GM19455 (cell line): ENCODE results near the gene ESRP2.

ENCODE experiments used
- ATAC-seq: cut with Tn5 transposase; IDR thresholded peaks from one replicate; pipeline ENCODE4 v1.9.1; 2021; ENCODE audit not compliant: unreplicated experiment

The ESRP2 gene

DNA sequence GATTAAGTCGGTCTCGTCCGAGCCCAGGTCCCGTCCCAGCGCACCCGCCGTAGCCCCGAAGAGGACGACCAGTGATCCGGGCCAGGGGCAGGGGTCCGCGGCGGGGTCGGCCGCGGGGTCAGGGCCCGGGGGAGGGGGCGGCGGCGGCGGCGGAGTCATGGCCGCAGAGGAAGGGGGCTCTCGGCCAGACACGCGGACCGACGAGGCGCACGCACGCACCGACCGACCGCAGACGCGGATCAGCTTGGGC is at the start of gene ESRP2:
Gene ESRP2 (minus strand): TSS at position 241 of the 250 bp plus-strand sequence. CDS start 82 bp downstream, at position 159.
- no peak for ATAC-seq

- ATAC-seq, result no peak
These were observed 49.8 kb upstream of the ESRP2 start for GRCh38 chr16:68285683-68286082.

GRCh38 chr16:68284847-68285246 is 48.9 kb upstream of the ESRP2 start:
- ATAC-seq, result no peak

DNA sequence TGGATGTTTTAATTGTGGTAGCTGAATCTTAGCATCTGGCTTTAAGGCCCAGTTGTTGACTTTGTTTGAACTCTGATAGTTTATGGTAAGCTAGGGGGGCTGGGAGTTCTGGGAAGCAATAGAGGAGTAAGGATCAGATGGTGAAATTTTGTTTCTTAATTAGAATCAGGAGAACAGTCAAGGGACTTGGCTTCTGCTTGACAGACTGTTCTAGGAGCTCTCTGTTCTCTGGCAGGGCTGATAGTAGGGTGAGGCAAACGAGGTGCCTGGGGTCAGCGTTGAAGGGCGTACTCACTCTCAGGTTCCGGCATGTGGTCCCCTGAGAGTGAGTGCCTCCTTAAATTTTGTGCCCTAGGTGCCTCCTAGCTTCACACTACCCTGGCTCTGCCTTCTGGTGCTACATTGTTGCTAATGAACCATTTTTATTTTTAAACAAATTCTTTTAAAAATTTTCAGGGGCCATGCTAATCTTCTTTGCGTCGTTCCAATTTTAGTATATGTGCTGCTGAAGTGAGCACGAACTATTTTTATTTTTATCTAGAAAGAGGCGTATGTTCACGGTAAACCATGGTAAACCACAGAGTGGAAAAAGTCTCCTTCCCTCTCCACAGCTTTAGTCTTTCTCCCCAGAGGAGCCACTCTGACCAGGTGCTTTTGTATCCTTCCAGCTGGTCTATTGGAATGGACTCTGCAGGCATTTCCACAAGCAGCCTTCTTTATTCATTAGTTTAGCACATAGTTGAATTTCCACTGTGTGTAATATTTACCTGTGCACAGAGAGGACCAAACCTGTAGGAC is 48.1 kb upstream of the ESRP2 start:
- ATAC-seq, result no peak

DNA sequence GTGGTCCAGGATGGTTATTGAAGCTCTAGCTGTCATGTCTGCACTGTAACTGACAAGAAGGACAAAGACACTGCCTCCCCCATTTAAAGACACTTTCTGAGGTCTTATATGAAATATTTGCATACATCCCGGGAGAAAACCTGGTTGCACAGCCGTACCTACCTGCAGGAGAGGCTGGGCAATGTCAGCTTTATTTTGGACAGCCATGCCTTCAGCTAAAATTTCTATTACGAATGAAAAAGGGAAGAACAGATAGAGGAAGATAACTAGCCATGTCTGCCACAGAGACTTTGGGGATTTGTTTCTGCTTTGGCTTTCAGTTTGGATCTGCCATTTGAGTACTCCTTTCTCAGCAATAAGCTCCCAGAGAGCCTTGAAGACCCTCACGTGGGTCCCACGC is 47.4 kb upstream of the ESRP2 start:
- no peak for ATAC-seq

- ATAC-seq, result no peak
These were observed 46.1 kb upstream of the ESRP2 start for GRCh38 chr16:68282064-68282452.

DNA sequence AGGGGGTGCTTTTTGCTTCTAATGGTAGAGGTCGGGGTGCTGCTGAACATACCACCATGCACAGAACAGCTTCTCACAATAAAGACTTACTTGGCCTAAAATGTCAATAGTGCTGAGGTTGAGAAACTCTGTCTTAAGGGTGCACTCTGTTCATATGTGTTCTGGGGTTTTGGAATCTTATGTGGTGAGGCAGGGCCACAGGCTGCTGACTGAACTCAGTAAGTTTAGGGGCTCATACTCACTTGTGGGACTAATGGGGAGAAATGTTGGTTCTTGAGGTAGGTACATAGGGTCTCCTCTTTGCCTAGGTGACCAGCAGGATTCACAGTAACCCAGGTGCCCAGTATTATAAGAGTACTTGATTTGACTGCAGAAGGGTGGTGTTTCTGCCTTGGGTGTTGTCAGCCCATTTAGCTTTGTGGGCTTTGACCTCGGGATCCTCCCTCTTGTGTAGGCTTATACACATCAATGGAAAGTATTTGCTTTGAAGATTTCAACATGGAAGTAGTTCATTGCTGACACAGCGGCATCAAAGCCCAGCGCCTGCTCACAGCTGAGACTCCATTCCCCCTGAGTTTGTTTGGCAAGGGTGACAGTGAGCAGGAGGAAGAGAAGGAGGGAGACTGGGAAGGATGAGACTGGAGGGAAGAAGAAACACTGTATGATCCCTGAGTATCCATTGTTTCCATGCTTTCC is 45.6 kb upstream of the ESRP2 start:
- ATAC-seq, result no peak

DNA sequence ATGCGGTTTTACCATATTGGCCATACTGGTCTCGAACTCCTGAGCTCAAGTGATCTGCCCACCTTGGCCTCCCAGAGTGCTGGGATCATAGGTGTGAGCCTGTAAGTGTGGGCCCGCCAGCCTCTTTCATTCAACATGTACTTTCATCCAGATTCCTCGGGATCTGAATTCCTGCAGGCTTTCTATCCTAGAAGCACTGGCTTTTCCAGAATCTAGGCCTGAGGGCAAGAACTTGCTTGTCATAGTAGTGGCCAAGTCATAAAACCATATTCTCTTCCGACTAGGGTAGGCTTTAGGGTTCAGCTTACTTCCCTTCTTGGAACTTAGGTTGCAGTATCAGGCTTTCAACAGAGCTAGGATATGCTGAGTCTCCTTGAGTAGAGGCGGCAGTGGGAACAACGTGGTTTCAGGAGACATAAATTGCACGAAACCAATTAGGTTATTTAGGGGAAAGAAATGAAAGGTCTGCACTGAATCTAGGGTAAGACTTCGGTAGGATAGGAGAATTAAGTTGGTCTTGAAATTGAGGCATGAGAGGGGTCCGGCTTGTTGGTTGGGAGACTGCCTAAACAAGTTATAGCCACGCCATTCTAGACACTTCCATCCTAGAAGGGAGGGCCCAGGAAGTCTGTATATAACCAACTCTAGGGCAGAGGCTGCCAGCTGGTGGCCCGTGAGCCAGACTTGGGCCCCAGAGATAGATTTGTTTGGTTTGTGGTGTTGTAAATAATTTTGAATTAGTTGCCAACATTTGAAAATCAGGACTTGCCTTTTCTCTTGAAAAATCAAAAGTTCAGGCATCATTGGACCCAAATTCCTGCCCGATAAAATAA is 44.0 kb upstream of the ESRP2 start:
- ATAC-seq, result no peak

GRCh38 chr16:68276223-68276622 is 40.3 kb upstream of the ESRP2 start:
- ATAC-seq, result no peak

- ATAC-seq, result no peak
These were observed 39.8 kb upstream of the ESRP2 start for GRCh38 chr16:68275611-68276191.

GRCh38 chr16:68274441-68274840 is 38.5 kb upstream of the ESRP2 start:
- ATAC-seq, result no peak

DNA sequence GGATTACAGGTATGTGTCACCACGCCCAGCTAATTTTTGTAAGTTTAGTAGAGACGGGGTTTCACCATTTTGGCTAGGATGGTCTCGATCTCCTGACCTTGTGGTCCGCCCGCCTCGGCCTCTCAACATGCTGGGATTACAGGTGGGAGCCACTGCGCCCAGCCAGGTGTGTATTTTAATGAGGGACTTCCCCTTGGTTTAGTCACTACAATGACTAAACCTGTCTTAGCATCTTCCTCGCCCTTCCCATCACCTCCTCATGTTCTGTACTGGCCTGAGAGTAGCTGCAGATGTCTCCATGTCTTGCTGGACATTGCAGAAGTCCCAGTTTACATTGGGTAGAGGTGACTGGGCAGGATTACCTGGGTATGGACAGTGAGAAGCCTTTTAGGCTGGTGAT is 38.0 kb upstream of the ESRP2 start:
- ATAC-seq, result no peak

GRCh38 chr16:68273459-68273858 is 37.5 kb upstream of the ESRP2 start:
- no peak for ATAC-seq

- ATAC-seq, result no peak
These were observed 36.7 kb upstream of the ESRP2 start for GRCh38 chr16:68272507-68273209.

- no peak for ATAC-seq
These were observed 34.4 kb upstream of the ESRP2 start for GRCh38 chr16:68270353-68270752.

GRCh38 chr16:68269793-68270192 is 33.9 kb upstream of the ESRP2 start:
- no peak for ATAC-seq

GRCh38 chr16:68267612-68268405 is 31.9 kb upstream of the ESRP2 start:
- no peak for ATAC-seq

DNA sequence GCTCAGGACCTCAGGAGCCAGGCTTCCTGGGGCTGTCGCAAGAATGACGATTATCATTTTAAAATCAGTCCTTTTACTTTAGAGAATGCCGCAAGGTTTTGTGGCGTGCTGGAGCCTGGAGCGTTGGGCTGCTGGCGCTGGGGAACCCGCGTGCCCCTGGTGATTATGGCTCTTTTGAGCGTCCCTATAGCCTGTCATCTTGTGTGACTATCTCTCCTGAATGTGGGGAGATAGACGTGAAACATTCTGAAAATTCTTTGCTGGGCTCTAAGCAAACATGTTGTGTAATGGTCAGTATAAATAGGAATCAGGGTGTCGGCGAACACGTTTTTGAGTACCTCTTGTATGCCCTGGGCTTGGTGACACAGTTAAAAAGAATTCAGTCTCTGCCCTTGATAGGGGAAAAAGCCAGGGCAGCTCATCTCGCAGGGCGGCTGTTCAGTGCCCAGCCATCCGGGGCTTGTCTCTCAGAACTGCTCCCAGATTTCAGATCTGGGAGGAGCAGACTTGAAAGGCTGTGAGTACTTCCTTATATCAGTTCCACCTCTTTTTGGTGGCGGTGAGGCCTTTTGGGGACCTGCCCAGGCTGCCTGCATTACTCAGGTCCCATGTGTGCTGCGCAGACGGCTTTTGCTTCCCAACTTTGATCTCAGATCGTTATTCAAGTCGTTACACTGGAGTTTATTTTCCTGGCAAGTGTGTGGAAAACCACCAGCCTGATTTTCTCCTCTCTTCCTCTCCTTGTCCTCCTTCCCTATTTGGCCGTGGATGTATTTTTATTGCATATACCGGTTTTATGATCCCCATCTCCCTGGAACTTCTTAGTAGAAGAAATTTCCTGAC is 29.4 kb upstream of the ESRP2 start:
- peak; percentile 4 for ATAC-seq
